ENCODE data around the gene CDX2.

The CDX2 gene

GRCh38 chr13:27954406-27954851 is 14.7 kb downstream of the CDX2 start:
- peaks cover 10% of the 10 kb centered on the region for H3K4me1 ChIP-seq (ENCODE audit: control insufficient read depth, insufficient read depth, low read length)
- no peak overlapping the region for H3K27ac ChIP-seq (ENCODE audit: low read length)
- H3K27me3 ChIP-seq (ENCODE audit: control insufficient read depth in 1 of 2, insufficient read depth in 2 of 2, low read length in 2 of 2) = peaks cover 36 to 62% of the 10 kb centered on the region in 2 donors
- H3K4me3 ChIP-seq (ENCODE audit: low read length in 2 of 2) = peak overlapping the region; percentile 35 to 64
- H3K9me3 ChIP-seq (ENCODE audit: control insufficient read depth in 2 of 2, low read length in 2 of 2) = no peaks in the 10 kb centered on the region
- no peak overlapping the region for H3K9ac ChIP-seq (ENCODE audit: low read length in 2 of 2)
- no peaks in the 10 kb centered on the region for H3K36me3 ChIP-seq (ENCODE audit: control insufficient read depth in 2 of 2, insufficient read depth in 2 of 2, low read length in 2 of 2)

GRCh38 chr13:27953676-27954405 is 15.3 kb downstream of the CDX2 start:
- peak overlapping the region; percentile 35 to 64 for H3K4me3 ChIP-seq (ENCODE audit: low read length in 2 of 2)
- H3K27me3 ChIP-seq (ENCODE audit: control insufficient read depth in 1 of 2, insufficient read depth in 2 of 2, low read length in 2 of 2) = peaks cover 31 to 56% of the 10 kb centered on the region in 2 donors
- peak overlapping the region in 1 of 2 donors; percentile 13 for H3K9ac ChIP-seq (ENCODE audit: low read length in 2 of 2)
- H3K4me1 ChIP-seq (ENCODE audit: control insufficient read depth, insufficient read depth, low read length) = peaks cover 9% of the 10 kb centered on the region
- H3K27ac ChIP-seq (ENCODE audit: low read length) = no peak overlapping the region
- H3K36me3 ChIP-seq (ENCODE audit: control insufficient read depth in 2 of 2, insufficient read depth in 2 of 2, low read length in 2 of 2) = no peaks in the 10 kb centered on the region
- no peaks in the 10 kb centered on the region for H3K9me3 ChIP-seq (ENCODE audit: control insufficient read depth in 2 of 2, low read length in 2 of 2)

- Histone ChIP-seq H3K9ac (ENCODE audit: low read length in 2 of 2) (no peak overlapping the region), H3K27me3 (ENCODE audit: control insufficient read depth in 1 of 2, insufficient read depth in 2 of 2, low read length in 2 of 2) (peaks cover 28 to 48% of the 10 kb centered on the region in 2 donors), H3K4me1 (ENCODE audit: control insufficient read depth, insufficient read depth, low read length) (peaks cover 9% of the 10 kb centered on the region), H3K27ac (ENCODE audit: low read length) (no peak overlapping the region), H3K4me3 (ENCODE audit: low read length in 2 of 2) (peak overlapping the region in 1 of 2 donors; percentile 64), H3K36me3 (ENCODE audit: control insufficient read depth in 2 of 2, insufficient read depth in 2 of 2, low read length in 2 of 2) (no peaks in the 10 kb centered on the region), H3K9me3 (ENCODE audit: control insufficient read depth in 2 of 2, low read length in 2 of 2) (peaks cover 0 to 2% of the 10 kb centered on the region in 2 donors)
Observed at GRCh38 chr13:27952876-27953675, 16.0 kb downstream of the CDX2 start.

GRCh38 chr13:27942972-27943371 is 26.1 kb downstream of the CDX2 start:
- no peak overlapping the region for H3K9ac ChIP-seq (ENCODE audit: low read length in 2 of 2)
- H3K4me1 ChIP-seq (ENCODE audit: control insufficient read depth, insufficient read depth, low read length) = no peaks in the 10 kb centered on the region
- no peak overlapping the region for H3K27ac ChIP-seq (ENCODE audit: low read length)
- peaks cover 4 to 5% of the 10 kb centered on the region in 2 donors for H3K27me3 ChIP-seq (ENCODE audit: control insufficient read depth in 1 of 2, insufficient read depth in 2 of 2, low read length in 2 of 2)
- H3K36me3 ChIP-seq (ENCODE audit: control insufficient read depth in 2 of 2, insufficient read depth in 2 of 2, low read length in 2 of 2) = no peaks in the 10 kb centered on the region
- peaks cover 0 to 7% of the 10 kb centered on the region in 2 donors for H3K9me3 ChIP-seq (ENCODE audit: control insufficient read depth in 2 of 2, low read length in 2 of 2)
- H3K4me3 ChIP-seq (ENCODE audit: low read length in 2 of 2) = no peak overlapping the region

- Histone ChIP-seq H3K4me1 (ENCODE audit: control insufficient read depth, insufficient read depth, low read length) (no peaks in the 10 kb centered on the region), H3K9me3 (ENCODE audit: control insufficient read depth in 2 of 2, low read length in 2 of 2) (no peaks in the 10 kb centered on the region), H3K36me3 (ENCODE audit: control insufficient read depth in 2 of 2, insufficient read depth in 2 of 2, low read length in 2 of 2) (no peaks in the 10 kb centered on the region), H3K9ac (ENCODE audit: low read length in 2 of 2) (no peak overlapping the region), H3K27ac (ENCODE audit: low read length) (no peak overlapping the region), H3K4me3 (ENCODE audit: low read length in 2 of 2) (no peak overlapping the region), H3K27me3 (ENCODE audit: control insufficient read depth in 1 of 2, insufficient read depth in 2 of 2, low read length in 2 of 2) (peaks cover 23 to 26% of the 10 kb centered on the region in 2 donors)
Observed at GRCh38 chr13:27933580-27934328, 35.4 kb downstream of the CDX2 start.

- H3K4me3 ChIP-seq (ENCODE audit: low read length in 2 of 2) = no peak overlapping the region
- H3K27me3 ChIP-seq (ENCODE audit: control insufficient read depth in 1 of 2, insufficient read depth in 2 of 2, low read length in 2 of 2) = peaks cover 30% of the 10 kb centered on the region in 2 donors
- H3K27ac ChIP-seq (ENCODE audit: low read length) = no peak overlapping the region
- no peaks in the 10 kb centered on the region for H3K9me3 ChIP-seq (ENCODE audit: control insufficient read depth in 2 of 2, low read length in 2 of 2)
- H3K9ac ChIP-seq (ENCODE audit: low read length in 2 of 2) = no peak overlapping the region
- H3K36me3 ChIP-seq (ENCODE audit: control insufficient read depth in 2 of 2, insufficient read depth in 2 of 2, low read length in 2 of 2) = no peaks in the 10 kb centered on the region
- no peaks in the 10 kb centered on the region for H3K4me1 ChIP-seq (ENCODE audit: control insufficient read depth, insufficient read depth, low read length)
Observed at GRCh38 chr13:27933118-27933517, 36.0 kb downstream of the CDX2 start.

- H3K27ac ChIP-seq (ENCODE audit: low read length) = no peak overlapping the region
- H3K27me3 ChIP-seq (ENCODE audit: control insufficient read depth in 1 of 2, insufficient read depth in 2 of 2, low read length in 2 of 2) = peaks cover 54 to 58% of the 10 kb centered on the region in 2 donors
- H3K4me3 ChIP-seq (ENCODE audit: low read length in 2 of 2) = no peak overlapping the region
- H3K4me1 ChIP-seq (ENCODE audit: control insufficient read depth, insufficient read depth, low read length) = peaks cover 3% of the 10 kb centered on the region
- no peaks in the 10 kb centered on the region for H3K36me3 ChIP-seq (ENCODE audit: control insufficient read depth in 2 of 2, insufficient read depth in 2 of 2, low read length in 2 of 2)
- no peaks in the 10 kb centered on the region for H3K9me3 ChIP-seq (ENCODE audit: control insufficient read depth in 2 of 2, low read length in 2 of 2)
- H3K9ac ChIP-seq (ENCODE audit: low read length in 2 of 2) = no peak overlapping the region
Observed at GRCh38 chr13:27929868-27930267, 39.2 kb downstream of the CDX2 start.

- peaks cover 55 to 64% of the 10 kb centered on the region in 2 donors for H3K27me3 ChIP-seq (ENCODE audit: control insufficient read depth in 1 of 2, insufficient read depth in 2 of 2, low read length in 2 of 2)
Observed at GRCh38 chr13:27928805-27929753, 40.0 kb downstream of the CDX2 start.

GRCh38 chr13:27928353-27928804 is 40.7 kb downstream of the CDX2 start:
- Histone ChIP-seq H3K27ac (ENCODE audit: low read length) (no peak overlapping the region), H3K4me1 (ENCODE audit: control insufficient read depth, insufficient read depth, low read length) (peaks cover 7% of the 10 kb centered on the region), H3K4me3 (ENCODE audit: low read length in 2 of 2) (no peak overlapping the region), H3K9me3 (ENCODE audit: control insufficient read depth in 2 of 2, low read length in 2 of 2) (no peaks in the 10 kb centered on the region), H3K36me3 (ENCODE audit: control insufficient read depth in 2 of 2, insufficient read depth in 2 of 2, low read length in 2 of 2) (no peaks in the 10 kb centered on the region), H3K27me3 (ENCODE audit: control insufficient read depth in 1 of 2, insufficient read depth in 2 of 2, low read length in 2 of 2) (peaks cover 57 to 67% of the 10 kb centered on the region in 2 donors), H3K9ac (ENCODE audit: low read length in 2 of 2) (no peak overlapping the region)

More at GRCh38 chr13:27928805-27929753, 40.0 kb downstream of the CDX2 start:
- no peak overlapping the region for H3K27ac ChIP-seq (ENCODE audit: low read length)
- no peak overlapping the region for H3K9ac ChIP-seq (ENCODE audit: low read length in 2 of 2)
- no peaks in the 10 kb centered on the region for H3K36me3 ChIP-seq (ENCODE audit: control insufficient read depth in 2 of 2, insufficient read depth in 2 of 2, low read length in 2 of 2)
- peaks cover 6% of the 10 kb centered on the region for H3K4me1 ChIP-seq (ENCODE audit: control insufficient read depth, insufficient read depth, low read length)
- H3K4me3 ChIP-seq (ENCODE audit: low read length in 2 of 2) = no peak overlapping the region
- H3K9me3 ChIP-seq (ENCODE audit: control insufficient read depth in 2 of 2, low read length in 2 of 2) = no peaks in the 10 kb centered on the region
